K562 (cell line): Measurements from ENCODE around the gene LRRC10B. TPM values are rescaled to one million over a fixed set of nuclear protein-coding genes. Genes with fewer than 3 reads are reported as not detected.

ENCODE experiments used
- ATAC-seq: fragments of 200-7000 bp; cut with Tn5 transposase; 3 replicates; pipeline ENCODE4 v1.9.1; 2020; ENCODE audit warnings: moderate library complexity
- BruUV-seq: library from RNA; stranded (reverse); fragments of 400-500 nt; replicated peaks from 2 replicates; lab custom pipeline; 2021; lab: Mats Ljungman, UMichigan
- CTCF ChIA-PET: fragments of 300-600 bp; formaldehyde crosslinking; extraction: SDS; loops from one replicate; lab custom pipeline; 2021; ENCODE audit warnings: low intra/inter-chr PET ratio; lab: Yijun Ruan, JAX
- POLR2A ChIA-PET: fragments of 300-600, 350-650 bp; sonication (Branson Sonifier 250); formaldehyde crosslinking; extraction: SDS; loops from one replicate; lab custom pipeline; 2021; ENCODE audit warnings: antibody characterized with exemption, inconsistent platforms; lab: Yijun Ruan, JAX
- DNase-seq, 4 experiments: peaks; one replicate each; pipeline versions ENCODE4 v3.0.0 to v3.0.0-alpha.2; 2011 to 2018; ENCODE audit warnings: low spot score in 3 of 4, mixed read lengths in 3 of 4; ENCODE audit errors: extremely low read depth in 1 of 4
- FAIRE-seq: peaks from 2 replicates; lab custom pipeline; 2011; peaks lifted over from hg19 to GRCh38; lab: Jason Lieb, UNC
- H2AFZ ChIP-seq: 2 replicates; pipeline ENCODE4 v1.6.0; 2011; ENCODE audit warnings: low read depth, low read length, control low read depth, inconsistent platforms
- H3K27ac ChIP-seq: fragments of 200-600 bp; 3 replicates; pipeline ENCODE4 v1.8.0; 2011; ENCODE audit warnings: low read depth, mild to moderate bottlenecking, control low read depth, inconsistent platforms, low read length, moderate library complexity, mixed read lengths; ENCODE audit errors: extremely low read depth
- H3K27me3 ChIP-seq, 2 experiments: fragments of 300-600 bp in 1 of 2; 2 replicates in 1 of 2; 3 replicates in 1 of 2; pipeline versions ENCODE4 v1.6.0 to v1.8.0; 2011; ENCODE audit warnings: inconsistent platforms in 2 of 2, low read length in 2 of 2, mild to moderate bottlenecking in 1 of 2, mixed read lengths in 1 of 2, moderate library complexity in 1 of 2; ENCODE audit not compliant: control insufficient read depth in 2 of 2, insufficient read depth in 2 of 2
- H3K36me3 ChIP-seq: fragments of 300-600 bp; 3 replicates; pipeline ENCODE4 v1.8.0; 2011; ENCODE audit warnings: mild to moderate bottlenecking, low read length, inconsistent platforms; ENCODE audit not compliant: control insufficient read depth, insufficient read depth
- H3K4me1 ChIP-seq, 2 experiments: fragments of 200-600 bp in 1 of 2; replicated peaks in 1 of 2; 2 replicates in 1 of 2; 3 replicates in 1 of 2; pipeline versions ENCODE4 v1.5.1 to v1.8.0; 2011; ENCODE audit warnings: inconsistent platforms in 2 of 2, low read length in 2 of 2, mild to moderate bottlenecking in 1 of 2, mixed read lengths in 1 of 2, moderate library complexity in 1 of 2; ENCODE audit not compliant: control insufficient read depth in 2 of 2, insufficient read depth in 2 of 2
- H3K4me2 ChIP-seq: 2 replicates; pipeline ENCODE4 v1.6.1; 2011; ENCODE audit warnings: low read length, control low read depth, inconsistent platforms, mixed read lengths; ENCODE audit not compliant: insufficient read depth
- H3K4me3 ChIP-seq: fragments of 200-600 bp; sonication (generic), shearing (Covaris generic); 2 replicates; pipeline ENCODE4 v1.5.1; 2016; ENCODE audit warnings: control low read depth, inconsistent platforms
- H3K79me2 ChIP-seq: fragments of 200-600 bp; 3 replicates; pipeline ENCODE4 v1.8.0; 2011; ENCODE audit warnings: low read length, inconsistent platforms; ENCODE audit not compliant: control insufficient read depth, insufficient read depth
- H3K9ac ChIP-seq, 2 experiments: 2 replicates each; pipeline versions ENCODE4 v1.6.0 to v1.6.1; 2011; ENCODE audit warnings: low read depth in 2 of 2, low read length in 2 of 2, control low read depth in 1 of 2, inconsistent platforms in 1 of 2, mild to moderate bottlenecking in 1 of 2, mixed read lengths in 1 of 2; ENCODE audit not compliant: insufficient read depth in 1 of 2
- H3K9me1 ChIP-seq: one replicate; pipeline ENCODE4 v1.6.0; 2011; ENCODE audit warnings: inconsistent platforms, mild to moderate bottlenecking, low read length, moderate library complexity; ENCODE audit not compliant: control insufficient read depth, insufficient read depth
- H3K9me3 ChIP-seq: replicated peaks from 2 replicates; pipeline ENCODE4 v1.5.1; 2011; ENCODE audit warnings: low read depth, low read length, inconsistent platforms; ENCODE audit not compliant: control insufficient read depth, insufficient read depth
- H4K20me1 ChIP-seq: replicated peaks from 2 replicates; pipeline ENCODE4 v1.6.1; 2011; ENCODE audit warnings: low read length, inconsistent platforms, mixed read lengths; ENCODE audit not compliant: control insufficient read depth, insufficient read depth
- CEBPB ChIP-seq: fragments of 450-650 bp; IDR thresholded peaks from 2 replicates; pipeline ENCODE4 v1.6.1; 2016; ENCODE audit warnings: missing genetic modification characterization, missing compliant biosample characterization
- E2F6 ChIP-seq, 2 experiments: IDR thresholded peaks; 2 replicates each; pipeline ENCODE4 v1.6.1; 2011; ENCODE audit warnings: borderline replicate concordance in 1 of 2, control low read depth in 1 of 2, low read depth in 1 of 2, low read length in 1 of 2, mild to moderate bottlenecking in 1 of 2, mixed read lengths in 1 of 2, moderate library complexity in 1 of 2; ENCODE audit not compliant: insufficient read depth in 1 of 2, insufficient read length in 1 of 2, poor library complexity in 1 of 2, severe bottlenecking in 1 of 2; ENCODE audit errors: extremely low read depth in 1 of 2
- ZC3H8 ChIP-seq: fragments of 450-650 bp; IDR thresholded peaks from 2 replicates; pipeline ENCODE4 v1.6.1; 2017
- ZNF778 ChIP-seq: fragments of 450-650 bp; formaldehyde crosslinking; IDR thresholded peaks from 2 replicates; pipeline ENCODE4 v1.4.0; 2020; ENCODE audit warnings: mild to moderate bottlenecking, moderate library complexity
- WGBS: fragments of 100-300 bp; shearing (Covaris generic); methylation state at CpG from one replicate; pipeline ENCODE4 v1.1.6; 2016; ENCODE audit warnings: low coverage, mixed read lengths; ENCODE audit not compliant: insufficient coverage; ENCODE audit errors: missing lambda C conversion rate; 5-methylcytosine and 5-hydroxymethylcytosine counted together
- in situ Hi-C: fragments of 300-500 bp; cut with MboI; formaldehyde crosslinking; loops from 4 replicates; pipeline ENCODE4 v1.15.0; 2018; ENCODE audit warnings: inconsistent platforms, mixed read lengths
- intact Hi-C: fragments of 100-400 bp; cut with micrococcal nuclease; formaldehyde crosslinking; loops from 2 replicates; pipeline ENCODE4 v1.14.2; 2022
- polyA plus RNA-seq, 8 experiments: library from polyadenylated mRNA; depleted of rRNA in 4 of 8; stranded (reverse) in 5 of 8; unstranded in 3 of 8; fragments of >200 nt; fragmentation: Nextera tagmentation in 2 of 8; fragmentation: Illumina TruSeq in 1 of 8; extraction: Ambion mirVana in 2 of 8; extraction: Trizol in 1 of 8; gene quantifications; 2 replicates each; pipeline versions ENCODE4 v1.2.1 to v1.2.3, GENCODE V29; 2011 to 2014; ENCODE audit warnings: inconsistent platforms in 1 of 8, missing spikeins in 1 of 8
- total RNA-seq, 7 experiments: library from RNA; depleted of rRNA in 6 of 7; stranded (reverse); fragments of >200 nt in 6 of 7; fragmentation: Illumina TruSeq in 2 of 7; extraction: Trizol in 2 of 7; gene quantifications; 2 replicates each; pipeline versions ENCODE4 v1.2.1 to v1.2.3, GENCODE V29; 2011 to 2021; ENCODE audit warnings: low replicate concordance in 1 of 7

The LRRC10B gene
- total and polyA plus RNA-seq, 9 of the 15 experiments (the other 6 are each of a cell fraction or from before 2014, with no cell fraction given): 0.11 TPM; not detected in 8

- H3K36me3 ChIP-seq: no peaks in the 10 kb centered on the region
- no peaks in the 10 kb centered on the region for H3K27me3 ChIP-seq
- no peak for FAIRE-seq
- H3K4me1 ChIP-seq: peaks cover 0 to under 1% of the 10 kb centered on the region in 2 experiments; a peak in 1 of 5 replicates
- CTCF ChIA-PET: no interaction called here
- no peaks in the 10 kb centered on the region for H3K9me1 ChIP-seq
- H2AFZ ChIP-seq: no peak overlapping the region
- 50% methylated on average over 5 of the region's 5 CpGs for WGBS
- H3K27ac ChIP-seq: no peak overlapping the region
- H3K79me2 ChIP-seq: no peaks in the 10 kb centered on the region
- H3K9me3 ChIP-seq: no peaks in the 10 kb centered on the region
- no peak overlapping the region for H3K4me2 ChIP-seq
- 0 out of 2 replicates have a peak, but pooled peaks cover 3% of the 10 kb centered on the region for H4K20me1 ChIP-seq
- TF ChIP-seq E2F6 (IDR thresholded peaks at IDR 0.05; ENCODE audit: borderline replicate concordance in 1 of 2, extremely low read depth in 1 of 2, insufficient read depth in 1 of 2, insufficient read length in 1 of 2, low read depth in 1 of 2, low read length in 1 of 2, poor library complexity in 1 of 2, severe bottlenecking in 1 of 2) (peak in 1 of 2 experiments; percentile 26), CEBPB (tag) (peak; percentile 53; the same call in 1 of the 2 replicates), ZNF778 (CRISPR knock-in tag) (no peak), ZC3H8 (no peak)
- in situ Hi-C loops (no loop called here), intact Hi-C loops (no loop called here)
- no peak overlapping the region for H3K4me3 ChIP-seq
- ATAC-seq: 0 out of 3 replicates have a peak, but pooled peaks have one; percentile 36
- no TSS peak for BruUV-seq
- no peak overlapping the region for H3K9ac ChIP-seq
- DNase-seq: no peak
- POLR2A ChIA-PET: interaction anchor here (0.9 to 1.7 kb wide), 4 partner anchors 10 to 45 kb away, joined by 3 to 9 read pairs (median 3); no protein-coding TSS in a partner anchor
Measured at GRCh38 chr11:61472282-61472681, 36.3 kb upstream of the LRRC10B start.
